Activated T-helper 17 cell treated with anti-CD3 and anti-CD28 coated beads, Interleukin-2, amount 50 U/mL, for 72 hours (primary cell): ENCODE measurements around the gene CXCR6. TPM values are rescaled to one million over a fixed set of nuclear protein-coding genes. Genes with fewer than 3 reads are reported as not detected.

Source experiments
- ATAC-seq: fragments of 150-1000 bp; cut with Tn5 transposase; replicated peaks from 2 replicates; pipeline ENCODE4 v1.10.0; 2021; ENCODE audit warnings: mild to moderate bottlenecking, moderate library complexity
- H3K27ac Mint-ChIP-seq: one replicate; pipeline ENCODE4 v1.8.0; 2022; ENCODE audit warnings: mixed read lengths
- H3K27me3 Mint-ChIP-seq: one replicate; pipeline ENCODE4 v1.8.0; 2022; ENCODE audit warnings: mixed read lengths
- H3K36me3 Mint-ChIP-seq: one replicate; pipeline ENCODE4 v1.8.0; 2022; ENCODE audit warnings: low read depth, mild to moderate bottlenecking, mixed read lengths
- H3K4me1 Mint-ChIP-seq: one replicate; pipeline ENCODE4 v1.8.0; 2022; ENCODE audit warnings: mixed read lengths
- H3K4me3 Mint-ChIP-seq: one replicate; pipeline ENCODE4 v1.8.0; 2022; ENCODE audit warnings: mild to moderate bottlenecking, mixed read lengths
- H3K9me3 Mint-ChIP-seq: one replicate; pipeline ENCODE4 v1.8.0; 2022; ENCODE audit warnings: mixed read lengths
- total RNA-seq, 2 donors: library from RNA; stranded (reverse); gene quantifications; one replicate each; pipeline ENCODE4 v1.2.3, GENCODE V29; 2022

CXCR6 gene
- total RNA-seq, 2 donors from 2014 or later = 13.7 to 25.4 TPM

GRCh38 chr3:45936261-45936660 lies 7.0 kb upstream of the CXCR6 start:
- no peak overlapping the region for H3K4me3 Mint-ChIP-seq
- H3K36me3 Mint-ChIP-seq = peaks cover 86% of the 10 kb centered on the region
- H3K27me3 Mint-ChIP-seq = peaks cover 7% of the 10 kb centered on the region
- H3K4me1 Mint-ChIP-seq = peaks cover 14% of the 10 kb centered on the region
- ATAC-seq = no peak
- no peak overlapping the region for H3K27ac Mint-ChIP-seq
- no peaks in the 10 kb centered on the region for H3K9me3 Mint-ChIP-seq

GRCh38 chr3:45937206-45938042 lies 5.8 kb upstream of the CXCR6 start:
- Mint-ChIP-seq H3K36me3 (peaks cover 78% of the 10 kb centered on the region), H3K27me3 (peaks cover 7% of the 10 kb centered on the region)

GRCh38 chr3:45938043-45938435 lies 5.2 kb upstream of the CXCR6 start:
- no peak for ATAC-seq
- Mint-ChIP-seq H3K9me3 (no peaks in the 10 kb centered on the region), H3K36me3 (peaks cover 71% of the 10 kb centered on the region), H3K4me3 (no peak overlapping the region), H3K4me1 (peaks cover 25% of the 10 kb centered on the region), H3K27ac (no peak overlapping the region), H3K27me3 (peaks cover 7% of the 10 kb centered on the region)

More at GRCh38 chr3:45937206-45938042, 5.8 kb upstream of the CXCR6 start:
- H3K27ac Mint-ChIP-seq = no peak overlapping the region
- no peak overlapping the region for H3K4me3 Mint-ChIP-seq
- ATAC-seq = no peak
- H3K9me3 Mint-ChIP-seq = no peaks in the 10 kb centered on the region
- peaks cover 19% of the 10 kb centered on the region for H3K4me1 Mint-ChIP-seq

GRCh38 chr3:45938864-45939263 lies 4.4 kb upstream of the CXCR6 start:
- no peak overlapping the region for H3K27ac Mint-ChIP-seq
- ATAC-seq = peak; percentile 59
- no peaks in the 10 kb centered on the region for H3K9me3 Mint-ChIP-seq
- peaks cover 63% of the 10 kb centered on the region for H3K36me3 Mint-ChIP-seq
- no peak overlapping the region for H3K4me3 Mint-ChIP-seq
- H3K4me1 Mint-ChIP-seq = peaks cover 33% of the 10 kb centered on the region
- H3K27me3 Mint-ChIP-seq = peaks cover 7% of the 10 kb centered on the region

- Mint-ChIP-seq H3K27ac (no peak overlapping the region), H3K36me3 (peaks cover 58% of the 10 kb centered on the region), H3K27me3 (peaks cover 7% of the 10 kb centered on the region), H3K4me3 (no peak overlapping the region), H3K9me3 (no peaks in the 10 kb centered on the region), H3K4me1 (peaks cover 35% of the 10 kb centered on the region)
- peak; percentile 10 for ATAC-seq
Observed at GRCh38 chr3:45939341-45939771, 3.9 kb upstream of the CXCR6 start.

- H3K36me3 Mint-ChIP-seq = peaks cover 58% of the 10 kb centered on the region
- H3K27ac Mint-ChIP-seq = no peak overlapping the region
- peaks cover 42% of the 10 kb centered on the region for H3K4me1 Mint-ChIP-seq
- H3K27me3 Mint-ChIP-seq = peaks cover 7% of the 10 kb centered on the region
- H3K4me3 Mint-ChIP-seq = no peak overlapping the region
- ATAC-seq = no peak
- H3K9me3 Mint-ChIP-seq = no peaks in the 10 kb centered on the region
Observed at GRCh38 chr3:45940004-45940780, 3.1 kb upstream of the CXCR6 start.

- H3K27me3 Mint-ChIP-seq = peaks cover 7% of the 10 kb centered on the region
- H3K36me3 Mint-ChIP-seq = peaks cover 58% of the 10 kb centered on the region
- H3K4me1 Mint-ChIP-seq = peaks cover 43% of the 10 kb centered on the region
- H3K4me3 Mint-ChIP-seq = no peak overlapping the region
- no peaks in the 10 kb centered on the region for H3K9me3 Mint-ChIP-seq
- H3K27ac Mint-ChIP-seq = no peak overlapping the region
- ATAC-seq = no peak
Observed at GRCh38 chr3:45940781-45941365, 2.4 kb upstream of the CXCR6 start.

GRCh38 chr3:45942051-45942825 lies 1.0 kb upstream of the CXCR6 start:
- peaks cover 58% of the 10 kb centered on the region for H3K36me3 Mint-ChIP-seq
- H3K9me3 Mint-ChIP-seq = no peaks in the 10 kb centered on the region
- no peak for ATAC-seq
- H3K4me1 Mint-ChIP-seq = peaks cover 43% of the 10 kb centered on the region
- H3K27me3 Mint-ChIP-seq = peaks cover 7% of the 10 kb centered on the region
- H3K27ac Mint-ChIP-seq = peak overlapping the region; percentile 56
- peak overlapping the region; percentile 68 for H3K4me3 Mint-ChIP-seq

- Mint-ChIP-seq H3K4me3 (peak overlapping the region; percentile 51), H3K27ac (peak overlapping the region; percentile 6), H3K27me3 (peaks cover 7% of the 10 kb centered on the region), H3K4me1 (peaks cover 43% of the 10 kb centered on the region), H3K36me3 (peaks cover 68% of the 10 kb centered on the region), H3K9me3 (no peaks in the 10 kb centered on the region)
- no peak for ATAC-seq
Observed at GRCh38 chr3:45944830-45945620, 1.8 kb downstream of the CXCR6 start.

GRCh38 chr3:45946307-45946706 lies 3.0 kb downstream of the CXCR6 start:
- H3K4me3 Mint-ChIP-seq = peak overlapping the region; percentile 51
- peaks cover 37% of the 10 kb centered on the region for H3K4me1 Mint-ChIP-seq
- peak overlapping the region; percentile 58 for H3K27ac Mint-ChIP-seq
- ATAC-seq = no peak
- peaks cover 72% of the 10 kb centered on the region for H3K36me3 Mint-ChIP-seq
- no peaks in the 10 kb centered on the region for H3K27me3 Mint-ChIP-seq
- H3K9me3 Mint-ChIP-seq = no peaks in the 10 kb centered on the region

GRCh38 chr3:45946875-45947274 lies 3.6 kb downstream of the CXCR6 start:
- peak overlapping the region; percentile 51 for H3K4me3 Mint-ChIP-seq
- no peaks in the 10 kb centered on the region for H3K27me3 Mint-ChIP-seq
- H3K27ac Mint-ChIP-seq = peak overlapping the region; percentile 70
- H3K9me3 Mint-ChIP-seq = no peaks in the 10 kb centered on the region
- H3K4me1 Mint-ChIP-seq = peaks cover 37% of the 10 kb centered on the region
- H3K36me3 Mint-ChIP-seq = peaks cover 75% of the 10 kb centered on the region
- ATAC-seq = peak; percentile 10

- Mint-ChIP-seq H3K9me3 (no peaks in the 10 kb centered on the region), H3K36me3 (peaks cover 80% of the 10 kb centered on the region), H3K4me1 (peaks cover 33% of the 10 kb centered on the region), H3K27me3 (no peaks in the 10 kb centered on the region), H3K27ac (peak overlapping the region; percentile 88), H3K4me3 (peak overlapping the region; percentile 51)
- ATAC-seq = no peak
Observed at GRCh38 chr3:45947361-45947760, 4.1 kb downstream of the CXCR6 start.

- peak overlapping the region; percentile 51 for H3K4me3 Mint-ChIP-seq
- peak; percentile 11 for ATAC-seq
- no peaks in the 10 kb centered on the region for H3K9me3 Mint-ChIP-seq
- no peaks in the 10 kb centered on the region for H3K27me3 Mint-ChIP-seq
- H3K36me3 Mint-ChIP-seq = peaks cover 90% of the 10 kb centered on the region
- H3K27ac Mint-ChIP-seq = peak overlapping the region; percentile 88
- peaks cover 27% of the 10 kb centered on the region for H3K4me1 Mint-ChIP-seq
Observed at GRCh38 chr3:45948311-45948781, 5.1 kb downstream of the CXCR6 start.
